GM12872 (cell line): ENCODE results near the gene PLA2G4E.

ENCODE experiments used
- CTCF ChIP-seq: IDR thresholded peaks from 3 replicates; pipeline ENCODE4 v1.5.1; 2011; ENCODE audit warnings: low read depth, mild to moderate bottlenecking, low read length, moderate library complexity; ENCODE audit not compliant: insufficient read depth

Gene PLA2G4E

GRCh38 chr15:42012241-42012640, 8.6 kb downstream of the PLA2G4E start:
- no peak for TF ChIP-seq CTCF

DNA sequence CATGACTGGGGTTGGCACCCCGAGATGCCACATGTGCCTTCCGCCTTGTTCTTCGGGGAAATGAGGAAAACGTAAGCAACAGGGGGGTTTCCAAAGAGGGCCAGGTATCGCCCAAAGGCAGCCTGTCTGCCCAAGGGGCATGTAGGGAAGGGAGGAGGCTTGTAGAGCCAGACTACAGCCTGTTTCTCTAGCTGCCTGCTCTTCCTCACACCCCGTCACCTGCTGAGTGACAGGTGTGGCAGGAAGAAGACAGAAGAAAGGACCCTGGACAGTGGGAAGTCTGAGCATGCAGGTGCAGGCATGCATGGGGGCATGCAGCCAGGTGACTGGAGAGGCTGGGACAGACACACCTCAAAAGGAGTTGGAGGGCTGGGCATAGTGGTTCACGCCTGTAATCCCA, 9.8 kb downstream of the PLA2G4E start:
- no peak for TF ChIP-seq CTCF

- TF ChIP-seq CTCF, result no peak
Measured at GRCh38 chr15:42010434-42010833, 10.4 kb downstream of the PLA2G4E start.

DNA sequence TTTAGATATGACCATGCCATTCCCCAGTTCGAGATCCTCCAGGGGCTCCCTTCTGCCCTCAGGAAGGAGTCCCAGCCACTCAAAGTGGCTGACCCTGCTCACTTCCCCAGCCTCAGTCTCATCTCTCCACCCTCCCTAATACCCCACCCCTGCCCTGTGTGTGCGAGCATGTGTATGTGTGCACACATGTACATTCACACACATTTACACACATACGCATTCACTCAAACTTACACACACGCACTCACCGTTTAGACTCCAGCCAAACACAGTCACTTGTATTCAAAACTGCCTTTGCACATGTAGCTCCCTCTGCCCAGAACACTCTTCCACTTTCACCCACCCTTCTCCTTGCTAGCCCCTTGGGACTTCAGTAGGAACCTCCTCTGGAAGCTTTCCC, 11.4 kb downstream of the PLA2G4E start:
- TF ChIP-seq CTCF, result no peak

GRCh38 chr15:42009022-42009421, 11.8 kb downstream of the PLA2G4E start:
- TF ChIP-seq CTCF, result no peak

GRCh38 chr15:42007386-42007785, 13.5 kb downstream of the PLA2G4E start:
- no peak for TF ChIP-seq CTCF

- TF ChIP-seq CTCF, result no peak
Measured at GRCh38 chr15:42002333-42002732, 18.5 kb downstream of the PLA2G4E start.

DNA sequence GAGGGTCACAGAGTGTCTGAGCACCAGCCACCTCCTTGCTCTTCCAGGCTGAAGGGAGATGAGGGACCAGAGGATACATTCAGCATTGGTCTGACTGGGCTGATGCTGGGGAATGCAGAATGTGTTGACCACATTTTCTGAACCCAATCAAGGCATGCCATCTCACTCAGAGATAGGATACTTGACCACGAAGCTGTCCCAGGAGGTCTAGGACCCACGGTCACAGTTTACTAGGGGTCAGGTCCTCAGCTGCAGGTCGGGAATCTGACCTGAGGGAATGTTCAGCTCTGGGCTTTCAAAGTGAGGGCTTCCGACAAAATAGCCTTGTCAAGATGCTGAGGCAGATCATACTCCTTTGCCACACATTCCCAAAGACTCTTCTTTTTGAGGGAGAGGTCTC, 19.6 kb downstream of the PLA2G4E start:
- no peak for TF ChIP-seq CTCF
